H9 (cell line): ENCODE measurements around the gene CDKAL1. TPM values are rescaled to one million over a fixed set of nuclear protein-coding genes. Genes with fewer than 3 reads are reported as not detected.

Source experiments
- DNase-seq: peaks from one replicate; pipeline ENCODE4 v3.0.0-alpha.2; 2017
- H2AFZ ChIP-seq: one replicate; pipeline ENCODE4 v1.6.1; 2013; ENCODE audit warnings: mild to moderate bottlenecking, low read length, control low read depth, moderate library complexity
- H2AK5ac ChIP-seq: 2 replicates; pipeline ENCODE4 v1.6.1; 2013; ENCODE audit warnings: low read length, control low read depth, mixed read lengths; ENCODE audit not compliant: insufficient read length
- H2BK120ac ChIP-seq: one replicate; pipeline ENCODE4 v1.6.1; 2013; ENCODE audit warnings: low read depth, mild to moderate bottlenecking, low read length, control low read depth, inconsistent platforms; ENCODE audit not compliant: poor library complexity, severe bottlenecking
- H2BK12ac ChIP-seq: 2 replicates; pipeline ENCODE4 v1.6.1; 2013; ENCODE audit warnings: low read length, control low read depth, mixed read lengths, low read depth; ENCODE audit not compliant: insufficient read length
- H2BK15ac ChIP-seq: 2 replicates; pipeline ENCODE4 v1.6.1; 2013; ENCODE audit warnings: low read depth, low read length, control low read depth
- H2BK20ac ChIP-seq: one replicate; pipeline ENCODE4 v1.6.1; 2013; ENCODE audit warnings: low read depth, mild to moderate bottlenecking, low read length, control low read depth, inconsistent platforms; ENCODE audit not compliant: poor library complexity, severe bottlenecking
- H2BK5ac ChIP-seq: 2 replicates; pipeline ENCODE4 v1.6.1; 2013; ENCODE audit warnings: low read length, control low read depth, mixed read lengths; ENCODE audit not compliant: insufficient read length
- H3K14ac ChIP-seq: 2 replicates; pipeline ENCODE4 v1.6.1; 2013; ENCODE audit warnings: low read length, control low read depth; ENCODE audit not compliant: insufficient read depth
- H3K18ac ChIP-seq: 2 replicates; pipeline ENCODE4 v1.6.1; 2013; ENCODE audit warnings: low read depth, mild to moderate bottlenecking, mixed read lengths, low read length, control low read depth; ENCODE audit not compliant: insufficient read length
- H3K23ac ChIP-seq: 2 replicates; pipeline ENCODE4 v1.6.1; 2013; ENCODE audit warnings: low read length, control low read depth, mixed read lengths, low read depth; ENCODE audit not compliant: insufficient read length
- H3K23me2 ChIP-seq: 2 replicates; pipeline ENCODE4 v1.6.1; 2013; ENCODE audit warnings: low read depth, mild to moderate bottlenecking, mixed read lengths, low read length, control low read depth; ENCODE audit not compliant: insufficient read length, poor library complexity, severe bottlenecking
- H3K27ac ChIP-seq: 2 replicates; pipeline ENCODE4 v1.5.1; 2013; ENCODE audit warnings: low read length, control low read depth, mixed read lengths, low read depth; ENCODE audit not compliant: insufficient read length
- H3K27me3 ChIP-seq: 2 replicates; pipeline ENCODE4 v1.6.1; 2013; ENCODE audit warnings: low read length, control low read depth, inconsistent platforms; ENCODE audit not compliant: insufficient read depth
- H3K4ac ChIP-seq: 2 replicates; pipeline ENCODE4 v1.6.1; 2013; ENCODE audit warnings: low read depth, mild to moderate bottlenecking, control low read depth, inconsistent platforms, low read length, moderate library complexity
- H3K4me1 ChIP-seq: 2 replicates; pipeline ENCODE4 v1.6.1; 2013; ENCODE audit warnings: low read length, control low read depth, inconsistent platforms; ENCODE audit not compliant: insufficient read depth
- H3K4me2 ChIP-seq: 2 replicates; pipeline ENCODE4 v1.6.1; 2013; ENCODE audit warnings: low read length, control low read depth, mixed read lengths; ENCODE audit not compliant: insufficient read length, insufficient read depth
- H3K56ac ChIP-seq: 2 replicates; pipeline ENCODE4 v1.6.1; 2013; ENCODE audit warnings: low read depth, mild to moderate bottlenecking, mixed read lengths, low read length, control low read depth; ENCODE audit not compliant: insufficient read length
- H3K79me1 ChIP-seq: 2 replicates; pipeline ENCODE4 v1.6.1; 2013; ENCODE audit warnings: low read depth, mild to moderate bottlenecking, moderate library complexity, low read length, control low read depth, inconsistent platforms; ENCODE audit not compliant: insufficient read depth, poor library complexity, severe bottlenecking
- H3K79me2 ChIP-seq: 2 replicates; pipeline ENCODE4 v1.6.1; 2013; ENCODE audit warnings: low read length, control low read depth, inconsistent platforms; ENCODE audit not compliant: insufficient read depth
- H3K9ac ChIP-seq: 2 replicates; pipeline ENCODE4 v1.6.1; 2013; ENCODE audit warnings: low read length, control low read depth, mixed read lengths; ENCODE audit not compliant: insufficient read length; ENCODE audit errors: extremely low read depth
- H3K9me3 ChIP-seq: one replicate; pipeline ENCODE4 v1.6.1; 2013; ENCODE audit warnings: low read depth, low read length, inconsistent platforms; ENCODE audit not compliant: control insufficient read depth
- H3T11ph ChIP-seq: one replicate; pipeline ENCODE4 v1.6.1; 2013; ENCODE audit warnings: mild to moderate bottlenecking, low read length, control low read depth, inconsistent platforms
- H4K20me1 ChIP-seq: one replicate; pipeline ENCODE4 v1.6.1; 2013; ENCODE audit not compliant: control insufficient read depth, insufficient read length, insufficient read depth
- H4K5ac ChIP-seq: 2 replicates; pipeline ENCODE4 v1.6.1; 2013; ENCODE audit warnings: low read depth, mild to moderate bottlenecking, mixed read lengths, low read length, control low read depth; ENCODE audit not compliant: insufficient read length
- H4K8ac ChIP-seq: replicated peaks from 2 replicates; pipeline ENCODE4 v1.6.1; 2013; ENCODE audit warnings: low read length, control low read depth, mixed read lengths, low read depth; ENCODE audit not compliant: insufficient read length
- H4K91ac ChIP-seq: 2 replicates; pipeline ENCODE4 v1.6.1; 2013; ENCODE audit warnings: low read depth, mild to moderate bottlenecking, moderate library complexity, mixed read lengths, low read length, control low read depth; ENCODE audit not compliant: insufficient read length
- H3K27ac Mint-ChIP-seq, 3 experiments: 2 replicates in 2 of 3; 3 replicates in 1 of 3; pipeline ENCODE4 v1.8.0; 2020 to 2021; ENCODE audit warnings: mixed read lengths in 3 of 3, mild to moderate bottlenecking in 1 of 3, moderate library complexity in 1 of 3
- H3K27me3 Mint-ChIP-seq: 2 replicates; pipeline ENCODE4 v1.8.0; 2021; ENCODE audit warnings: low read depth, mild to moderate bottlenecking, moderate library complexity, mixed read lengths
- H3K36me3 Mint-ChIP-seq, 3 experiments: 2 replicates in 2 of 3; 3 replicates in 1 of 3; pipeline ENCODE4 v1.8.0; 2020 to 2021; ENCODE audit warnings: low read depth in 3 of 3, mixed read lengths in 3 of 3; ENCODE audit not compliant: insufficient read depth in 1 of 3
- H3K4me1 Mint-ChIP-seq, 2 experiments: 2 replicates each; pipeline ENCODE4 v1.8.0; 2020; ENCODE audit warnings: mixed read lengths in 2 of 2
- H3K4me3 Mint-ChIP-seq, 2 experiments: 2 replicates in 1 of 2; 3 replicates in 1 of 2; pipeline ENCODE4 v1.8.0; 2020 to 2021; ENCODE audit warnings: mild to moderate bottlenecking in 2 of 2, mixed read lengths in 2 of 2, moderate library complexity in 1 of 2
- H3K9me3 Mint-ChIP-seq, 2 experiments: 2 replicates in 1 of 2; 3 replicates in 1 of 2; pipeline ENCODE4 v1.8.0; 2020; ENCODE audit warnings: mild to moderate bottlenecking in 2 of 2, mixed read lengths in 2 of 2, moderate library complexity in 1 of 2
- CTCF ChIP-seq: fragments of 200-600 bp; sonication (generic); conservative IDR thresholded peaks from 3 replicates; pipeline ENCODE4 v1.8.0; 2021; ENCODE audit warnings: antibody characterized with exemption, mild to moderate bottlenecking
- WGBS: extraction: QIAGEN DNeasy Blood & Tissue Kit; methylation state at CpG from one replicate; pipeline ENCODE4 v1.1.7; 2013; ENCODE audit warnings: missing lambda C conversion rate, low lambda C conversion rate, mixed read lengths; ENCODE audit not compliant: insufficient read length; ENCODE audit errors: extremely low coverage; 5-methylcytosine and 5-hydroxymethylcytosine counted together
- total RNA-seq: library from RNA; stranded (reverse); gene quantifications from 2 replicates; pipeline ENCODE4 v1.2.1, GENCODE V29; 2021

CDKAL1 gene
- total RNA-seq, 1 experiment from 2014 or later = 23.0 TPM

- Histone ChIP-seq H3K27me3 (no peaks in the 10 kb centered on the region), H3K18ac (no peak overlapping the region), H4K91ac (no peak overlapping the region), H2AFZ (no peak overlapping the region), H4K5ac (no peak overlapping the region), H2AK5ac (no peak overlapping the region), H3K4me1 (peaks cover 5% of the 10 kb centered on the region; the same call in 1 of the 2 replicates), H3K9ac (no peak overlapping the region), H2BK12ac (no peak overlapping the region), H3K56ac (no peak overlapping the region), H4K20me1 (no peaks in the 10 kb centered on the region), H3T11ph (no peak overlapping the region), H3K9me3 (no peaks in the 10 kb centered on the region), H3K23ac (no peak overlapping the region), H3K4ac (no peak overlapping the region), H2BK20ac (no peak overlapping the region), H3K79me1 (no peaks in the 10 kb centered on the region), H3K23me2 (no peaks in the 10 kb centered on the region), H4K8ac (no peak overlapping the region), H2BK15ac (no peak overlapping the region), H3K79me2 (no peaks in the 10 kb centered on the region), H3K14ac (no peak overlapping the region), H2BK120ac (no peak overlapping the region), H3K27ac (no peak overlapping the region), H2BK5ac (no peak overlapping the region), H3K4me2 (no peak overlapping the region)
- no peak for DNase-seq
- Mint-ChIP-seq H3K36me3 (peaks cover 0 to 2% (median 0%) of the 10 kb centered on the region in 3 experiments; a peak in 3 of 7 replicates), H3K27me3 (no peaks in the 10 kb centered on the region), H3K27ac (no peak overlapping the region; a peak in 1 of 7 replicates), H3K9me3 (no peaks in the 10 kb centered on the region), H3K4me1 (peaks cover 9 to 10% of the 10 kb centered on the region in 2 experiments), H3K4me3 (no peak overlapping the region)
- TF ChIP-seq CTCF = no peak
- WGBS = no CpG with 5 or more reads among the region's 2 CpGs
These were observed 545.3 kb downstream of the CDKAL1 start for GRCh38 chr6:21079468-21080048.
